B cell (primary cell): ENCODE data around the gene ANAPC5.

Source experiments
- CTCF ChIP-seq: fragments of 200-600 bp; IDR thresholded peaks from one replicate; pipeline ENCODE4 v1.8.0; 2022; ENCODE audit warnings: antibody characterized with exemption, mild to moderate bottlenecking
- EZH2 ChIP-seq: IDR thresholded peaks from 2 replicates; pipeline ENCODE4 v1.6.1; 2012; ENCODE audit warnings: borderline replicate concordance, low read depth, mild to moderate bottlenecking, moderate library complexity, low read length; ENCODE audit not compliant: insufficient read depth, poor library complexity, severe bottlenecking

- TF ChIP-seq CTCF (no peak), EZH2 (no peak)
These were observed 24.8 kb upstream of the ANAPC5 start for GRCh38 chr12:121376754-121377697.
